ENCODE data around the gene PPP4R1.

PPP4R1 gene

DNA sequence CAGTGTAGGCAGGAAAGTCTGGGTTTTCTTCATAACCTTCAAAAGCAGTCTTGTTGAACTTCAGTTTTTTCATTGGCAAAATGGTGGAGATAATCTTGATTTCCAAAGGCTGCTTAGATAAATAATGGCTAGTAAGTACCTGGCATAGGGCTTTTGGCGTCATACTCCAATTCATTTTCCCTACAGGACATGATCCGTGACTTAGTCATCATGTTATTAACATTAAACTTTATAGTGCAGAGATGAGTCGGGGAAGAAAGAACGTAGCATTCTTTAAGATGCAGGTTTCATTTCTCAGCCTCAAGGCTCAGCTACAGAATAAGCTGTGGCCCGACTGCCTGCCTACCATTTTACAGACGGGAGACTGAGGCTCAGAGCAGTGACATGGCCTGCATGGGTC lies 75.1 kb downstream of the PPP4R1 start:
- no peak for DNase-seq

DNA sequence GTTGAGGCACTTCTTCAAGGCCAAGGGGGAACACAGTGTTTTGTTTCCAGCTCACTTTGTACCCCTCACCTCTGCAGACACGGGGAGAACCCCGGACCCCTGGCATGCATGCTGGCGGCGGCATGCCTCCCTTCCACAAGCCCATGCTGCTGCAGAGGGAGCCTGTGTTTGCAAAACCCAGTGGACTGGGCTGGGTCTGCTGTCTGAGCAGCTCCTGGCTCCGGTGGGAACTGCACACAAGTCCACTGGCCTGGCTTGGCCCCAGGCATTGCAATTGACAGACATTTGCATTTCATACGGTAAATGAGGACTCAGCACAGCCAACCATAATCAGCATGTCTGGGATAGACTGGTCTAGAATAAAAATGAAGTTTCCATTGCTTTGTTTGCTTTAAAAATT lies 76.7 kb downstream of the PPP4R1 start:
- no peak for DNase-seq

DNA sequence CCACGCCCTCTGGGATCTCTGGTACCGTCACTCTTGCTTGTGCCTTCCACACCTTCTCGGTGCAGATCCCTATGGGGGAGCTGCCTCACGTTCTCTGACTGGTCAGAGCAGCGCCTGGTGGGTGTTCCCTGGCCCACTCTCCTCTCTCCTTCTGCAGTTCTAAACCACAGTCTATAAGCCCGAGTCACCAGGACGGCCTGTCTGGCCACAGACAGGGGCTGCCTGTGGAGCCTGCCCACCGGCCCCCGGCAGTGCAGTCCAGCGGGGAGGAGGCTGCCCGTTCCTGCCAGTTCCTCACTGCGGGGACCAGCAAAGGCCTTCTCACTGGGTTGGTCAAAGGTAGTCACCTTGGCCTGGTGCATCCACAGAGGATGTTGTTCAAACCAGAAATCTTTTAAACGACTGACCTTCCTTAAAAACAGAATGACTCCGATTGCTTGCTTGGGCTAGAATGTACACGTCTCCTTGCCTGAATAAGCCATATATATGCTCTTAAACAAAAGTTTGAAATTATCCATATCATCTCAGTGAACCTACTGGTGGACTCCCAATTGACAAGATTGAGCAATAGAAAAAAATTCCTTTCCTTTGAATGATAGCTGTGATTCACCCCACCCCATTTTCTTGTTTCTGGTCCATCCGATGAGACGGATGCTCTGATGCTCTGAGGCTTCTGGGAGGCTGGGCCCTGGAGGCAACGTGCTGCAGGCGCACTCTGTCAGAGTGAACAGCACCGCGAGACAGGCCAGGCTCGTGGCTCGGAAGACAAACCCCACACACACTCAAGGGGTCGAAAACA lies 77.8 kb downstream of the PPP4R1 start:
- no peak for DNase-seq

DNA sequence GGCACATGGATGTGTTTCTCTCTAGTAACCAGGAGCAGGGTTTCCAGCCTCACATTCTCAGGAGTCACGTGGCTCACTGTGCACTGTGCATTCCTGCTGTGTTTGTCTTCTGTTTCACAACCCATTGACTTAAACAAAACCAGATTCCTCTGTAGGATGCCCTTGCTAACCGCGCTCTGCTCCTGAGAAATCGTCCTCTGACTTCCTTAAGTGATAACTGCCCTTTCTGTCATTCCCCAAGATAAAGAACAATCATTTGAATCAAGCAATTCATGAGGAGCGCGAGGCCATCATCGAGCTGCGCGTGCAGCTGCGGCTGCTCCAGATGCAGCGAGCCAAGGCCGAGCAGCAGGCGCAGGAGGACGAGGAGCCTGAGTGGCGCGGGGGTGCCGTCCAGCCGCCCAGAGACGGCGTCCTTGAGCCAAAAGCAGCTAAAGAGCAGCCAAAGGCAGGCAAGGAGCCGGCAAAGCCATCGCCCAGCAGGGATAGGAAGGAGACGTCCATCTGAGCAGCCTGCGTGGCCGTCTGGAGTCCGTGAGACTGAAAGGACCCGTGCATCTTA lies 78.8 kb downstream of the PPP4R1 start:
- no peak for DNase-seq

DNA sequence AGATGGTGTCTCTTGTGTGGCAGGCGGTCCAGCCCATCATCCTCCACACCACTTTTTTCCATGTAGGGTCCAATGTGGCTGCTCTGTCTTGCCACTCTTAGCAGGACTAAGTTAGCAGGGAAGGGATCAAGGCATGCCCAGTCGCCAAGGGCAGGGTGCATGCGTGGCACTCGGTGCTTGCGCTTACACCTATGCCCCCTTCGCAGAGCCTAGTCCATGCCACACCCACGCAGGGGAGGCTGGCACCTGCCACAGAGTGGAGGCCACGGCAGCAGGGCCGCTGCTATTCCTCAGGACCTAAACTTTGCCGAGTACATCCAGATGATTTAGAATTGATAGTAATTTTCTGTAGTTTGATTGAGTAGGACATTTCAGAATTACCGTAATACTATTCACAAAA lies 79.5 kb downstream of the PPP4R1 start:
- DNase-seq, result no peak

DNA sequence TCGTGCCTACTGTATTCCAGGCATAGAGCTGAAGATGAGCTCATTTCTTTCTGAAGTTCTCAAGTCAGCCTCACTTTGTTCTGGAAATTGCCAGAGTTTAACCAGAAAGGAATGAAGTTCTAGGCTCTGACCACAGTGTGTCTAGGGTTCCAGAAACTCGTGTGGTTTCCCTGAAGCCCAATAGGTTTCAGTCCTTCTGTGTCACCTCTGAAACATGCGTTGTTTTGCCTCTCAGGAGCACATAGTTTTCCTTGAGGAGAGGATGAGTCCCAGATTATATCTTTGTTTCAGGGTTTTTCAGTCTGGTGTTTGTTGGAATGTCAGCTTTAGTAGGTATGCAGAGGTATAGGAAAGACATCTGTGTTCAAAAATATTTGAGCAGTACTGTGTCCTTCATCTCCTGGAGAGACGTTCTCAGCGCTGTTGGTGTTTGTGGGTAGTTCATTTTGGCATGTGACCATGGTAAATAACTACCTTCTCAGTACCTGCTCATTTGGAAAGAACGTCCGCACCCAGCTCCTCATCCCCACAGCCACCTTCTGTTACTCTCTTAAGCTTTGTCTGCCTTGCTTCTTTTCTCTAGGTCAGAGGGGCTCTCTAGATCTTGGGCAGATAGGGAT lies 82.5 kb downstream of the PPP4R1 start:
- DNase-seq, result no peak

DNA sequence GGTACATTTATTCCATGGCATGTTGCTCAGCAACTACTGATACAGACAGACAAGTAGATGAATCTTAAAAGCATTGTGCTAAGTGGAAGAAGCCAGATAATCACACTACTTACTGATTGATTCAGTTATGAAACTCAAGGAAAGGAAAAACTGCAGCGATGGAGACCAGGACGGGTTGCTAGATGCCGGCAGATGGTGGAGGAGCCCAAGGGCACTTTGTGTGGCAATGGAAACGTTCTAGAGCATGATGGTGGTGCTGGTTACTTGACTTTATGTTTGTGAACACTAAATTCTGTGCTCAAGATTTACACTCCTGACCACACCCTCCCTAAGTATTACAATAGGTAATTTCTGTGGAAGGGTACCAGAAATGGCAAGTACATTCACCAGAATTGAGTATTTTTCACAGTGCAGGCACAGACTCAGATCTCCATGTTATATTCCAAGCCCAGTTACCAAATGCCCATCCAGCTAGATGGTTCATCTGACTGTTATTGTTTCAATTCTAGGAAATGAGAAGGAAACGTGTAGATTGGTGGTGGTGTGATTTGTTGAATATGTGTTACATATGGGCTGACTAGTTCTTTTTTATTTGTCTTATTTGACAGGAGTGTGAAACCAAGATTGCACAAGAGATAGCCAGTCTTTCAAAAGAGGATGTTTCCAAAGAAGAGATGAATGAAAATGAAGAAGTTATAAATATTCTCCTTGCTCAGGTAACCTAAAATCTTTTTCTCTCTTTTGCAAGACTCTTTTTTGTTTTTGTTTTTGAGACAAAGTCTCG lies 83.9 kb downstream of the PPP4R1 start:
- DNase-seq, result no peak

DNA sequence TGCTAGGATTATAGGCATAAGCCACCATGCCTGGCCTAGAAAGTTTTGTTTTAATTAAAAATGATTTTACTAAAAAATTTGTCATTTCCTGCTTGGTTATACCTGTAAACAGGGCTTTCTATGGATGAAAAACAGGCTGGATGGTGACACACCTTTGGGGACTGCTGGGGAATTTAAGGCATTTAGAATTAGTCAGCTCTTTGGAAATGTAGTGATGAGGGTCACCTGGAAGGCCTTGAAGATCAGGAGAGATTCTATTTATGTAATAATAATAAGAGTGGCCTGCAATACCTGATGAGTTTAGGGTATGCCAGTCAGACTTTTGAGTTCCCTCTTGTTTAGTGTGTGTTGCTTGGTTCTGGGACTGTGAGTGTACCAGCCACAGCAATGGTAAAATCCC lies 87.9 kb downstream of the PPP4R1 start:
- DNase-seq, result no peak

DNA sequence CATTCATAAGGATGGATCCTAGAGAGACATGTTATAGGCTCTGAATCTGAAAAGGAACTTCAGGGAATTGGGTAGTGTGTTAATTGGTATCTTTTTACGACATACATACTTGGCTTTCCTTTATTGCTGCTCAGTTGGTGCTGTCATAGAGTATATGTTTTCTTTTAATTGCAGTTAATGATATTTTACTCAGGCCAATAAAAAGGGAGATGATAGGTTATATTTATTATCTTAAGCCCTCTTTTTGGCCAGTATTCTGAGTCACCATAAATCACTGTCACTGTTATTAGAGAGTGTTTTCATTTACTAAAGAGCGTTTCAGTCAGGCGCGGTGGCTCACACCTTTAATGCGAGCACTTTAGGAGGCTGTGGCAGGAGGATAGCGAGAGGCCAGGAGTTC lies 91.4 kb downstream of the PPP4R1 start:
- DNase-seq, result no peak

DNA sequence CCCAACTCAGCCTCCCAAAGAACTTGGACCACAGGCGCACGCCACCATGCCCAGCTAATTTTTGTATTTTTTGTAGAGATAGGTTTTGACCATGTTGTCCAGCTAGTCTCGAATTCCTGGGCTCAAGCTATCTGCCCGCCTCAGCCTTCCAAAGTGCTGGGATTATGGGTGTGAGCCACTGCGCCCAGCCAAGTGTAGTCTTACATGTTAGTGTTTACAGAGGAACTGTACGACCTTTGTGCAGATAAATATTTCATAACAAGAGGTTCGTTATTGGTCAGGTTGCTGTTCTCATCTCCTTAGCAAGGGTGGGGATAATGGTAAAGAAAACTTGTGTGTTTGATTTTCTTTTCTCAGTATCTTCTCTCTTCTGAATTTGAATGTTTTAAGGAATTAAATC lies 92.6 kb downstream of the PPP4R1 start:
- no peak for DNase-seq

DNA sequence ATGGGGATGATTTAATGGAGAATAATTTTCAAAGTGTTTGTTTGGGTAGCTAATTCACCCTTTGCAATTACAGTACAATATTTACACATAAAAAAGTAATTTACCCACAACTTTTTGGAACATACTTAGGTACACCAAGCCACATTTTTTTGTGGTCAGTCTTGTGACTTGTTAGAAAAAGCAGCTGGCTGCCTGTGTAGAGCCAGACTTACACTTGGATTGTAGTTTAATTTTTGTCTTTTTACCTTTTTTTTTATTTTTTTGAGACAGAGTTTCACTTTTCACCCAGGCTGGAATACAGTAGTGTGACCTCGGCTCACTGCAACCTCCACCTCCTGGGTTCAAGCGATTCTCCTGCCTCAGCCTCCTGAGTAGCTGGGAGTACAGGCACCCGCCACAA lies 93.7 kb downstream of the PPP4R1 start:
- DNase-seq, result no peak

DNA sequence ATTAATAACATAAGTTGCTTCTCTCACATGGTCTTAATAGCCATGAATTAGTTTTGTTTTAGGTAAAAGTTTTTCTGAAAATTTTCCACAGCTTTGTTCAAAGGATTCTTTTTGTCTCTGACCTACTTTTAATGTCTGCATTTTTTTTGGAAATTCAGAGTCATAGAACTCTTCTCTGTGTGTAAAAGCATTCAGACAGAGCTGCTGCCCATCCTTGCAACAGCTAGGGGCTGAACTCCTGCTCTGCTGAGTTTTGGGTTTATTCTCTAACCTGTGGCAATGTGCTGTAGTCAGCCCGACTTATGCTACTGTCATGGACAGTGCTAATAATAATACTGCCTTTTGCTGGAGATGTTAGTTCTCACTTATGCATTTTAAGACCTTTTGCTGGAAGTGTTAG lies 95.0 kb downstream of the PPP4R1 start:
- no peak for DNase-seq

DNA sequence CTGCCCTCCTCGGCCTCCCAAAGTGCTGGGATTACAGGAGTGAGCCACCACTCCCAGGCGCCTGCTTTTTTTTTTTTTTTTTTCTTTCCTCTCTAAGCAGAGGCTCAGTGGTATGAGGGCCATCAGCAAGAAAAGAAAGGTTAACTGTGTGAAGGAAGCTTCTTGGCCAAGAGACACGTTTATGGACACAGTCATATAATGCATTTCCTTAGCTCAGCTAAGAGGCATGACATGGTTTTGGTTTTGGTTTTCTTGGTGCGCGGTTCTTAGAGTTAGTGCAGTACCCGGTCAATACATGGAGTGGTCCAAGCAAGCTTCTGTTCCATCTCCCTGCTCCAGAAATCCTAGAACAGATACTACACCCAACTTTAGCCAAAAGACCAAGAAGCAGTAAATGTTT lies 96.5 kb downstream of the PPP4R1 start:
- DNase-seq, result no peak

DNA sequence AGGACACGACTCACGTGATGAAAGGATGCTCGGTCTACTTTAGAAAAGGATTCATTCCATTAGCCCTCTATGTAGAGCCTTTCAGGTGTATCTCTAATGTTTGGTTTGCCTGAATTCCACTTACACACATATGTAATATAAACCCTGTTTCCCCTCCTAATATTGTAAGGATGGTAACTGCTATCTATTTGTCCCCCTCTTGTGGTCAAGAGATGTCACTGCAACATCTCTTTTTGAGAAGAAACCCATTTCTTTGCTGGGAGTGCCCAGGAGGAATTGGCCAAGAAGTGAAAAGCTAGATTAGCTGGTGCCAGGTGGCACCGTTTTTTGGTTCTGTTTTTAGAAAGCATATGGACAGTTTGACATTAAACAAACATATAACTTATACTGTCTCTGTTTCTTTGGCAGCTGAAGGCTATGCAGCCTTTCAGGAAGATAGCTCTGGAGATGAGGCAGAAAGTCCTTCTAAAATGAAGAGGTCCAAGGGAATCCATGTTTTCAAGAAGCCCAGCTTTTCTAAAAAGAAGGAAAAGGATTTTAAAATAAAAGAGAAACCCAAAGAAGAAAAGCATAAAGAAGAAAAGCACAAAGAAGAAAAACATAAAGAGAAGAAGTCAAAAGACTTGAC lies 97.8 kb downstream of the PPP4R1 start:
- DNase-seq, result no peak

DNA sequence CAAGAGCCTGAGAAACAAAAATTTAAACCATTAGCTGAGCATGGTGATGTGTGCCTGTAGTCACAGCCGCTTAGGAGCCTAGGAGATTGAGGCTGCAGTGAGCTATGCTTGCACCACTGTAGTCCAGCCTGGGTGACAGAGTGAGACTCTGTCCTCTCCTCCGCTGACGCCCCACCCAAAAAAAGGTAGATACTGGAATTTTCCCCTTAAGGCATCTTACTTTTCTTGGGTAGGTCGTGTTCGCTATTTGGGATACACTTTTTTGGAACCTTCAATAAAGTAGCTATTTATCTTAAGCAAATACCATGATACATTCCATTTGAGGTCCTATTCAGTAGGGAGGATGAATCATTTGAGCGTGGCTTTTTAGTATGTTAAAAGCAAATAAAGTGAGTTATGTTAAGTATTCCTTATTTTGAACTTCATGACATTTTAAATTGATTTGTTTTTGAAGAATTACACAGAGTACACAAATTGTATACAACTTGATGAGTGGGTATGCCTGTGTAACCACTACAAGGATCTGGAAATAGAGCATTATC lies 100.3 kb downstream of the PPP4R1 start:
- no peak for DNase-seq

DNA sequence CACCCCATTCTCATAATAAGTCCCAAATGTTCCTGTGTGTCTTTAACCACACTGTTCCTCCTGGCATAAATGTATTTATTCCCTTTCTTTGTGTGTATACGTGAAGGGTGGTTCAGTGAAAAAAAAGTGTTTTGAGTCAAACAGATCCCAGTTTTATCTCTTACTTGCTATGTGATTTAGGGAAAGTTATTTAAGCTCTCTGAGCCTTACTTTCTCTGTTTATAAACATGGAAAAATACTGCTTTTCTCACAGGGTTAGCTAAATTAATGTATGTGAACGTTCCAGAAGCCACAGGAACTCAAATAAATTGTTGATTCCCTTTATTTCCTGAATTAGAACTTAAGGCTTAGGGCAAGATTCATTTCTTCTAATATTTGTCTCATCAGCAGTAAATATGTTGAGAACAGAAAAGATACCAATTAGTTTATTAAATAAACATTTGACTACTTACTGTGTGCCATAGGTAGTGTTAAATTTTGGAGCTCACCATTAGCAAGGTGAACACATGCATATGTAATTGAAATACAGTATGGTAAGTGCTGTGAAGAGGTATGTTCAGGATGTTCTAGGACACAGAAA lies 105.8 kb downstream of the PPP4R1 start:
- no peak for DNase-seq

DNA sequence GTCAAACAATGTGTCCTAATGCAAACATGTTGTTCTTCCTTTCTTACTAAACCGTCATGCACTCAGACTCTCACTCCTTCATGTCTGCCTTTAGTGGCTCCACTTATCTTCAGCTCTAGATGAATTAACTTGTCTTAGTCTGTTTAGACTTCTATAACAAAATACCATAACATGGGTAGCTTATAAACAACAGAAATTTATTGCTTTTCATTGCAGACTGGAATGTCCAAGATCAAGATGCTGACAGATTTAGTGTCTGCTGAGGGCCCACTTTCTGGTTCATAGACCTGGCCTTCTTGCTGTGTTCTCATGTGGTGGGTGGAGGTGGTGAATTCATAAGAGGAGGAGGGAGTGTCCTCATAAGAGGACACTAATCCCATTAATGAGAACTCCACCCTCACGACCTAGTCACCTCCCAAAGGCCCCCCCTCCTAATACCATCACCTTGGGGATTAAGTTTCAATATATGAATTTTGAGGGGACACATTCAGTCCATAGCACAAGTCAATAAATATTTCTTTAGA lies 106.7 kb downstream of the PPP4R1 start:
- no peak for DNase-seq

DNA sequence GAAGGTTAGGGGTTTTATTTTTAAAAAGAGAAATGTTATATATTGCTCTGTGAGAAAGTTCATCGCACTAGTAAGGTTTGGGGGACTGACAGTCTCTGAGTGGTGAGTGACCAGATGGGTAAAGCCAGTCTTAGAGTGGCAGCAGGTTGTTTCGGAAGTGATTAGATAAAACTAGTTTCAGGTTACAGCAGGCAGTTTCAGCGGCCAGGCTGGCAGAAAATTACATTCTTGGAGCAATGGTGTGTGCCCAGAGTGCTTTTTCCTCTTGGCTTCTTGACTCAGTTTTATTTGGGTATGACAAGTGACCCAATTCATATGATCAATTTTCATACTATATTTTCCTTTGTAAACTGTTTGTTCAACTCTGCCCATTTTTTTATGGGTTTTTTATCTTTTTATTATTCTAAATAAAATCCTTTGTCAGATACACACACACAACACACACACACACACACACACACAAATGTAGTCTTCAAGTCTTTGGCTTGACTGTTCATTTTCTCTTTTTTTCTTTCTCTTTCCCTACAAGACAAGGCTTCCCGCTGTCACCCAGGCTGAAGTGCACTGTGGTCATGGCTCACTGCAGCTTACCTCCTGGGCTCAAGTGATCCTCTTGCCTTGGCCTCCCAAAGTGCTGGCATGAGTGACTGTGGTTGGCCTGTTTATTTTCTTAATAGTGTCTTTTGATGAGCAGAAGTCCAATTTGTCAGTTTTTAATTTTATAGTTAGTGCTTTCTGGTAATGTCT lies 108.1 kb downstream of the PPP4R1 start:
- DNase-seq, result no peak

All from SIG-M5 (cell line).